K562 (cell line): Measurements from ENCODE around the gene SSU72. TPM values are rescaled to one million over a fixed set of nuclear protein-coding genes. Genes with fewer than 3 reads are reported as not detected.
A peak's percentile ranks its signal among the peaks of the same experiment; 100 is the strongest.

Experiments
- ARID3B ChIP-seq: fragments of 250-450 bp; sonication (Bioruptor Pico); IDR thresholded peaks from 2 replicates; pipeline ENCODE4 v1.4.0; 2020; ENCODE audit warnings: borderline replicate concordance
- BHLHE40 ChIP-seq: IDR thresholded peaks from 2 replicates; pipeline ENCODE4 v1.6.1; 2011; ENCODE audit warnings: low read length, improper control_type of control experiment
- CREB5 ChIP-seq: fragments of 250-450 bp; sonication (Bioruptor Pico); IDR thresholded peaks from 2 replicates; pipeline ENCODE4 v1.5.0; 2020; ENCODE audit warnings: mild to moderate bottlenecking
- DACH1 ChIP-seq: fragments of 450-650 bp; IDR thresholded peaks from 2 replicates; pipeline ENCODE4 v1.6.1; 2018; ENCODE audit not compliant: partially characterized antibody
- DMBX1 ChIP-seq: fragments of 250-450 bp; sonication (Bioruptor Pico); IDR thresholded peaks from 2 replicates; pipeline ENCODE4 v1.8.0; 2022; ENCODE audit warnings: inconsistent platforms, mild to moderate bottlenecking, moderate library complexity, borderline replicate concordance
- E2F6 ChIP-seq, 2 experiments: IDR thresholded peaks; 2 replicates each; pipeline ENCODE4 v1.6.1; 2011; ENCODE audit warnings: borderline replicate concordance in 1 of 2, control low read depth in 1 of 2, low read depth in 1 of 2, low read length in 1 of 2, mild to moderate bottlenecking in 1 of 2, mixed read lengths in 1 of 2, moderate library complexity in 1 of 2; ENCODE audit not compliant: insufficient read depth in 1 of 2, insufficient read length in 1 of 2, poor library complexity in 1 of 2, severe bottlenecking in 1 of 2; ENCODE audit errors: extremely low read depth in 1 of 2
- E4F1 ChIP-seq: fragments of 250-450 bp; sonication (Bioruptor Pico); IDR thresholded peaks from 2 replicates; pipeline ENCODE4 v1.5.0; 2021; ENCODE audit warnings: mild to moderate bottlenecking, borderline replicate concordance
- HDAC1 ChIP-seq, 2 experiments: fragments of 450-650 bp; IDR thresholded peaks; 2 replicates each; pipeline ENCODE4 v1.6.1; 2016 to 2017; ENCODE audit warnings: inconsistent platforms in 1 of 2, mild to moderate bottlenecking in 1 of 2, moderate library complexity in 1 of 2
- MTA3 ChIP-seq: fragments of 450-650 bp; formaldehyde crosslinking; IDR thresholded peaks from 2 replicates; pipeline ENCODE4 v1.6.1; 2017; ENCODE audit warnings: mild to moderate bottlenecking, borderline replicate concordance
- NFATC3 ChIP-seq: fragments of 450-650 bp; IDR thresholded peaks from 2 replicates; pipeline ENCODE4 v1.6.1; 2017; ENCODE audit warnings: mild to moderate bottlenecking
- POLR2B ChIP-seq: fragments of 450-650 bp; IDR thresholded peaks from 2 replicates; pipeline ENCODE4 v1.6.1; 2018; ENCODE audit warnings: low read depth; ENCODE audit not compliant: partially characterized antibody
- SIX5 ChIP-seq, 2 experiments: IDR thresholded peaks; 2 replicates each; pipeline ENCODE4 v1.6.1; 2011; ENCODE audit warnings: low read length in 2 of 2, borderline replicate concordance in 1 of 2, low read depth in 1 of 2, mild to moderate bottlenecking in 1 of 2, moderate library complexity in 1 of 2; ENCODE audit not compliant: insufficient read depth in 1 of 2
- THAP7 ChIP-seq: fragments of 250-450 bp; sonication (Bioruptor Pico); IDR thresholded peaks from 2 replicates; pipeline ENCODE4 v1.5.0; 2021
- ZBTB17 ChIP-seq: fragments of 450-650 bp; formaldehyde crosslinking; IDR thresholded peaks from 2 replicates; pipeline ENCODE4 v1.4.0; 2020; ENCODE audit warnings: mild to moderate bottlenecking
- ZNF311 ChIP-seq: fragments of 250-450 bp; sonication (Bioruptor Pico); IDR thresholded peaks from 2 replicates; pipeline ENCODE4 v1.4.0; 2020; ENCODE audit warnings: mild to moderate bottlenecking, moderate library complexity
- ZNF398 ChIP-seq: fragments of 250-450 bp; sonication (Bioruptor Pico); IDR thresholded peaks from 2 replicates; pipeline ENCODE4 v1.8.0; 2021; ENCODE audit warnings: moderate library complexity, mild to moderate bottlenecking, inconsistent platforms
- ZNF780A ChIP-seq: fragments of 250-450 bp; sonication (Bioruptor Pico); IDR thresholded peaks from 2 replicates; pipeline ENCODE4 v1.5.0; 2021; ENCODE audit warnings: mild to moderate bottlenecking
- ZNF785 ChIP-seq: fragments of 250-450 bp; sonication (Bioruptor Pico); IDR thresholded peaks from 2 replicates; pipeline ENCODE4 v1.4.0; 2020; ENCODE audit warnings: mild to moderate bottlenecking
- polyA plus RNA-seq, 8 experiments: library from polyadenylated mRNA; depleted of rRNA in 4 of 8; stranded (reverse) in 5 of 8; unstranded in 3 of 8; fragments of >200 nt; fragmentation: Nextera tagmentation in 2 of 8; fragmentation: Illumina TruSeq in 1 of 8; extraction: Ambion mirVana in 2 of 8; extraction: Trizol in 1 of 8; gene quantifications; 2 replicates each; pipeline versions ENCODE4 v1.2.1 to v1.2.3, GENCODE V29; 2011 to 2014; ENCODE audit warnings: inconsistent platforms in 1 of 8, missing spikeins in 1 of 8
- total RNA-seq, 7 experiments: library from RNA; depleted of rRNA in 6 of 7; stranded (reverse); fragments of >200 nt in 6 of 7; fragmentation: Illumina TruSeq in 2 of 7; extraction: Trizol in 2 of 7; gene quantifications; 2 replicates each; pipeline versions ENCODE4 v1.2.1 to v1.2.3, GENCODE V29; 2011 to 2021; ENCODE audit warnings: low replicate concordance in 1 of 7

The SSU72 gene
- total and polyA plus RNA-seq, 9 of the 15 experiments (the other 6 are each of a cell fraction or from before 2014, with no cell fraction given), result 70.8 to 201 (median 94.6) TPM

GRCh38 chr1:1609822-1610485 is 35.3 kb upstream of the SSU72 start (continued):
- TF ChIP-seq SIX5 (IDR thresholded peaks at IDR 0.05; ENCODE audit: borderline replicate concordance in 1 of 2, insufficient read depth in 1 of 2, low read depth in 1 of 2, low read length in 2 of 2) (no peak), E4F1 (CRISPR knock-in tag) (0 out of 2 replicates have a peak, but pooled peaks have one; percentile 51), ARID3B (CRISPR knock-in tag) (peak; percentile 75; the same call in 1 of the 2 replicates), DMBX1 (CRISPR knock-in tag) (peak; percentile 98), MTA3 (no peak), ZBTB17 (CRISPR knock-in tag) (peak; percentile 81; the same call in 1 of the 2 replicates), BHLHE40 (no peak), ZNF780A (CRISPR knock-in tag) (no peak), CREB5 (CRISPR knock-in tag) (no peak), POLR2B (no peak), ZNF311 (CRISPR knock-in tag) (peak; percentile 85), THAP7 (CRISPR knock-in tag) (no peak), NFATC3 (no peak), DACH1 (no peak), ZNF785 (CRISPR knock-in tag) (no peak), E2F6 (IDR thresholded peaks at IDR 0.05; ENCODE audit: borderline replicate concordance in 1 of 2, extremely low read depth in 1 of 2, insufficient read depth in 1 of 2, insufficient read length in 1 of 2, low read depth in 1 of 2, low read length in 1 of 2, poor library complexity in 1 of 2, severe bottlenecking in 1 of 2) (peak in 1 of 2 experiments; percentile 29), HDAC1 (IDR thresholded peaks at IDR 0.05) (no peak), ZNF398 (CRISPR knock-in tag) (peak; percentile 71; the same call in 1 of the 2 replicates)
